Endodermal cell (in vitro differentiated cells): ENCODE data around the gene ZNF184. TPM values are rescaled to one million over a fixed set of nuclear protein-coding genes. Genes with fewer than 3 reads are reported as not detected.

Experiments
- DNase-seq: peaks from one replicate; pipeline ENCODE4 v3.0.0-alpha.2; 2017
- H3K27ac ChIP-seq: 2 replicates; pipeline ENCODE4 v1.5.1; 2013; ENCODE audit warnings: mild to moderate bottlenecking, low read depth, low read length, moderate library complexity
- H3K27me3 ChIP-seq: 2 replicates; pipeline ENCODE4 v1.6.1; 2013; ENCODE audit warnings: mild to moderate bottlenecking, low read length, moderate library complexity; ENCODE audit not compliant: insufficient read depth, control insufficient read depth, poor library complexity, severe bottlenecking
- H3K36me3 ChIP-seq: 2 replicates; pipeline ENCODE4 v1.7.0; 2013; ENCODE audit warnings: mild to moderate bottlenecking, low read length, moderate library complexity; ENCODE audit not compliant: control insufficient read depth, insufficient read depth
- H3K4me1 ChIP-seq: one replicate; pipeline ENCODE4 v1.7.0; 2013; ENCODE audit warnings: low read length; ENCODE audit not compliant: control insufficient read depth, insufficient read depth
- H3K4me3 ChIP-seq: 2 replicates; pipeline ENCODE4 v1.5.1; 2013; ENCODE audit warnings: mild to moderate bottlenecking, low read length, moderate library complexity
- H3K9ac ChIP-seq: 2 replicates; pipeline ENCODE4 v1.6.1; 2013; ENCODE audit warnings: mild to moderate bottlenecking, low read length, moderate library complexity; ENCODE audit not compliant: poor library complexity, severe bottlenecking; ENCODE audit errors: extremely low read depth
- H3K9me3 ChIP-seq: 2 replicates; pipeline ENCODE4 v1.6.1; 2013; ENCODE audit warnings: mild to moderate bottlenecking, low read length, moderate library complexity; ENCODE audit not compliant: control insufficient read depth
- H3K27ac Mint-ChIP-seq: 2 replicates; pipeline ENCODE4 v1.8.0; 2020; ENCODE audit warnings: mixed read lengths
- H3K27me3 Mint-ChIP-seq: 2 replicates; pipeline ENCODE4 v1.8.0; 2021; ENCODE audit warnings: mild to moderate bottlenecking, mixed read lengths; ENCODE audit not compliant: insufficient read depth
- H3K36me3 Mint-ChIP-seq: 2 replicates; pipeline ENCODE4 v1.8.0; 2020; ENCODE audit warnings: low read depth, mixed read lengths
- H3K4me1 Mint-ChIP-seq: 2 replicates; pipeline ENCODE4 v1.8.0; 2020; ENCODE audit warnings: mixed read lengths
- H3K4me3 Mint-ChIP-seq: 2 replicates; pipeline ENCODE4 v1.8.0; 2020; ENCODE audit warnings: mild to moderate bottlenecking, moderate library complexity, mixed read lengths
- H3K9me3 Mint-ChIP-seq: 2 replicates; pipeline ENCODE4 v1.8.0; 2020; ENCODE audit warnings: mild to moderate bottlenecking, mixed read lengths
- CTCF ChIP-seq: fragments of 200-600 bp; sonication (generic); conservative IDR thresholded peaks from 2 replicates; pipeline ENCODE4 v1.5.0; 2021; ENCODE audit warnings: antibody characterized with exemption, mild to moderate bottlenecking
- WGBS, 2 experiments: methylation state at CpG; one replicate each; pipeline versions ENCODE4 v1.1.5 to v1.1.7; 2013; ENCODE audit warnings: missing lambda C conversion rate in 2 of 2, mixed read lengths in 1 of 2; ENCODE audit not compliant: insufficient coverage in 1 of 2, insufficient read length in 1 of 2; 5-methylcytosine and 5-hydroxymethylcytosine counted together
- total RNA-seq, 2 donors: library from RNA; stranded (reverse); fragmentation: NEBNext Ultra II Directional in 1 of 2; extraction: Animal tissue kit (Norgen Biotek cat#: 25700) in 1 of 2; gene quantifications; 2 replicates in 1 of 2; 3 replicates in 1 of 2; pipeline ENCODE4 v1.2.1, GENCODE V29; 2021

Gene ZNF184
- total RNA-seq, 2 donors from 2014 or later: 9.2 to 16.5 TPM

GRCh38 chr6:27517928-27518787 lies 45.3 kb upstream of the ZNF184 start:
- peak overlapping the region; percentile 84 for H3K4me3 Mint-ChIP-seq
- H3K27ac ChIP-seq: no peak overlapping the region
- H3K36me3 Mint-ChIP-seq: no peaks in the 10 kb centered on the region
- H3K36me3 ChIP-seq: no peaks in the 10 kb centered on the region
- peak overlapping the region; percentile 91 for H3K4me3 ChIP-seq
- peaks cover 17% of the 10 kb centered on the region for H3K27me3 ChIP-seq
- H3K27me3 Mint-ChIP-seq: peaks cover 39% of the 10 kb centered on the region
- H3K4me1 ChIP-seq: peaks cover 5% of the 10 kb centered on the region
- no peak overlapping the region for H3K9ac ChIP-seq
- peaks cover 15% of the 10 kb centered on the region for H3K4me1 Mint-ChIP-seq
- no peak overlapping the region for H3K27ac Mint-ChIP-seq
- no peak for DNase-seq
- no peaks in the 10 kb centered on the region for H3K9me3 Mint-ChIP-seq
- no peak for TF ChIP-seq CTCF
- 73 to 77% methylated on average over 8 to 12 of the region's 12 CpGs for WGBS, 2 experiments
- no peaks in the 10 kb centered on the region for H3K9me3 ChIP-seq

GRCh38 chr6:27517238-27517637 lies 44.3 kb upstream of the ZNF184 start:
- H3K27ac Mint-ChIP-seq: no peak overlapping the region
- H3K4me1 ChIP-seq: peaks cover 5% of the 10 kb centered on the region
- no peak overlapping the region for H3K9ac ChIP-seq
- no peaks in the 10 kb centered on the region for H3K9me3 ChIP-seq
- no peak overlapping the region for H3K4me3 Mint-ChIP-seq
- 80 to 98% methylated on average over 1 to 4 of the region's 5 CpGs for WGBS, 2 experiments
- H3K27me3 Mint-ChIP-seq: peaks cover 48% of the 10 kb centered on the region
- H3K4me1 Mint-ChIP-seq: peaks cover 15% of the 10 kb centered on the region
- H3K9me3 Mint-ChIP-seq: no peaks in the 10 kb centered on the region
- no peaks in the 10 kb centered on the region for H3K36me3 Mint-ChIP-seq
- no peaks in the 10 kb centered on the region for H3K36me3 ChIP-seq
- DNase-seq: no peak
- H3K27me3 ChIP-seq: peaks cover 17% of the 10 kb centered on the region
- H3K27ac ChIP-seq: no peak overlapping the region
- TF ChIP-seq CTCF: no peak
- H3K4me3 ChIP-seq: no peak overlapping the region

GRCh38 chr6:27514906-27515495 lies 42.1 kb upstream of the ZNF184 start:
- Mint-ChIP-seq H3K9me3 (no peaks in the 10 kb centered on the region), H3K4me1 (peaks cover 15% of the 10 kb centered on the region), H3K27ac (no peak overlapping the region), H3K4me3 (peak overlapping the region; percentile 50), H3K36me3 (no peaks in the 10 kb centered on the region), H3K27me3 (peaks cover 56% of the 10 kb centered on the region)
- peaks cover 5% of the 10 kb centered on the region for H3K4me1 ChIP-seq
- no peaks in the 10 kb centered on the region for H3K9me3 ChIP-seq
- 70 to 89% methylated on average over 24 to 28 of the region's 28 CpGs for WGBS, 2 experiments
- TF ChIP-seq CTCF: no peak
- H3K36me3 ChIP-seq: no peaks in the 10 kb centered on the region
- H3K27me3 ChIP-seq: peaks cover 17% of the 10 kb centered on the region
- no peak overlapping the region for H3K9ac ChIP-seq
- no peak overlapping the region for H3K27ac ChIP-seq
- DNase-seq: no peak
- no peak overlapping the region for H3K4me3 ChIP-seq
